K562 (cell line): ENCODE measurements around the gene NTRK1. TPM values are rescaled to one million over a fixed set of nuclear protein-coding genes. Genes with fewer than 3 reads are reported as not detected.

ENCODE experiments used
- ATAC-seq: fragments of 200-7000 bp; cut with Tn5 transposase; 3 replicates; pipeline ENCODE4 v1.9.1; 2020; ENCODE audit warnings: moderate library complexity
- BruUV-seq: library from RNA; stranded (reverse); fragments of 400-500 nt; replicated peaks from 2 replicates; lab custom pipeline; 2021; lab: Mats Ljungman, UMichigan
- CTCF ChIA-PET: fragments of 300-600 bp; formaldehyde crosslinking; extraction: SDS; loops from one replicate; lab custom pipeline; 2021; ENCODE audit warnings: low intra/inter-chr PET ratio; lab: Yijun Ruan, JAX
- POLR2A ChIA-PET: fragments of 300-600, 350-650 bp; sonication (Branson Sonifier 250); formaldehyde crosslinking; extraction: SDS; loops from one replicate; lab custom pipeline; 2021; ENCODE audit warnings: antibody characterized with exemption, inconsistent platforms; lab: Yijun Ruan, JAX
- DNase-seq, 4 experiments: peaks; one replicate each; pipeline versions ENCODE4 v3.0.0 to v3.0.0-alpha.2; 2011 to 2018; ENCODE audit warnings: low spot score in 3 of 4, mixed read lengths in 3 of 4; ENCODE audit errors: extremely low read depth in 1 of 4
- FAIRE-seq: peaks from 2 replicates; lab custom pipeline; 2011; peaks lifted over from hg19 to GRCh38; lab: Jason Lieb, UNC
- H2AFZ ChIP-seq: 2 replicates; pipeline ENCODE4 v1.6.0; 2011; ENCODE audit warnings: low read depth, low read length, control low read depth, inconsistent platforms
- H3K27ac ChIP-seq: fragments of 200-600 bp; 3 replicates; pipeline ENCODE4 v1.8.0; 2011; ENCODE audit warnings: low read depth, mild to moderate bottlenecking, control low read depth, inconsistent platforms, low read length, moderate library complexity, mixed read lengths; ENCODE audit errors: extremely low read depth
- H3K27me3 ChIP-seq, 2 experiments: fragments of 300-600 bp in 1 of 2; 2 replicates in 1 of 2; 3 replicates in 1 of 2; pipeline versions ENCODE4 v1.6.0 to v1.8.0; 2011; ENCODE audit warnings: inconsistent platforms in 2 of 2, low read length in 2 of 2, mild to moderate bottlenecking in 1 of 2, mixed read lengths in 1 of 2, moderate library complexity in 1 of 2; ENCODE audit not compliant: control insufficient read depth in 2 of 2, insufficient read depth in 2 of 2
- H3K36me3 ChIP-seq: fragments of 300-600 bp; 3 replicates; pipeline ENCODE4 v1.8.0; 2011; ENCODE audit warnings: mild to moderate bottlenecking, low read length, inconsistent platforms; ENCODE audit not compliant: control insufficient read depth, insufficient read depth
- H3K4me1 ChIP-seq, 2 experiments: fragments of 200-600 bp in 1 of 2; replicated peaks in 1 of 2; 2 replicates in 1 of 2; 3 replicates in 1 of 2; pipeline versions ENCODE4 v1.5.1 to v1.8.0; 2011; ENCODE audit warnings: inconsistent platforms in 2 of 2, low read length in 2 of 2, mild to moderate bottlenecking in 1 of 2, mixed read lengths in 1 of 2, moderate library complexity in 1 of 2; ENCODE audit not compliant: control insufficient read depth in 2 of 2, insufficient read depth in 2 of 2
- H3K4me2 ChIP-seq: 2 replicates; pipeline ENCODE4 v1.6.1; 2011; ENCODE audit warnings: low read length, control low read depth, inconsistent platforms, mixed read lengths; ENCODE audit not compliant: insufficient read depth
- H3K4me3 ChIP-seq: fragments of 200-600 bp; sonication (generic), shearing (Covaris generic); 2 replicates; pipeline ENCODE4 v1.5.1; 2016; ENCODE audit warnings: control low read depth, inconsistent platforms
- H3K79me2 ChIP-seq: fragments of 200-600 bp; 3 replicates; pipeline ENCODE4 v1.8.0; 2011; ENCODE audit warnings: low read length, inconsistent platforms; ENCODE audit not compliant: control insufficient read depth, insufficient read depth
- H3K9ac ChIP-seq, 2 experiments: 2 replicates each; pipeline versions ENCODE4 v1.6.0 to v1.6.1; 2011; ENCODE audit warnings: low read depth in 2 of 2, low read length in 2 of 2, control low read depth in 1 of 2, inconsistent platforms in 1 of 2, mild to moderate bottlenecking in 1 of 2, mixed read lengths in 1 of 2; ENCODE audit not compliant: insufficient read depth in 1 of 2
- H3K9me1 ChIP-seq: one replicate; pipeline ENCODE4 v1.6.0; 2011; ENCODE audit warnings: inconsistent platforms, mild to moderate bottlenecking, low read length, moderate library complexity; ENCODE audit not compliant: control insufficient read depth, insufficient read depth
- H3K9me3 ChIP-seq: replicated peaks from 2 replicates; pipeline ENCODE4 v1.5.1; 2011; ENCODE audit warnings: low read depth, low read length, inconsistent platforms; ENCODE audit not compliant: control insufficient read depth, insufficient read depth
- H4K20me1 ChIP-seq: replicated peaks from 2 replicates; pipeline ENCODE4 v1.6.1; 2011; ENCODE audit warnings: low read length, inconsistent platforms, mixed read lengths; ENCODE audit not compliant: control insufficient read depth, insufficient read depth
- CBX1 ChIP-seq: sonication (generic); IDR thresholded peaks from 2 replicates; pipeline ENCODE4 v1.6.1; 2016; ENCODE audit warnings: antibody characterized with exemption, low read depth, mild to moderate bottlenecking
- DMBX1 ChIP-seq: fragments of 250-450 bp; sonication (Bioruptor Pico); IDR thresholded peaks from 2 replicates; pipeline ENCODE4 v1.8.0; 2022; ENCODE audit warnings: inconsistent platforms, mild to moderate bottlenecking, moderate library complexity, borderline replicate concordance
- DNMT1 ChIP-seq: fragments of 450-650 bp; IDR thresholded peaks from 2 replicates; pipeline ENCODE4 v1.6.1; 2016; ENCODE audit warnings: antibody characterized with exemption, mild to moderate bottlenecking
- ELF1 ChIP-seq: fragments of 200-800 bp; sonication (Bioruptor generic); IDR thresholded peaks from 2 replicates; pipeline ENCODE4 v1.6.1; 2016; ENCODE audit warnings: missing genetic modification characterization, missing compliant biosample characterization
- GABPB2 ChIP-seq: fragments of 250-450 bp; sonication (Bioruptor Pico); conservative IDR thresholded peaks from 2 replicates; pipeline ENCODE4 v1.5.1; 2021; ENCODE audit warnings: mild to moderate bottlenecking
- HSF4 ChIP-seq: fragments of 250-450 bp; sonication (Bioruptor Pico); IDR thresholded peaks from 2 replicates; pipeline ENCODE4 v2.1.2; 2022; ENCODE audit warnings: mild to moderate bottlenecking, moderate library complexity, borderline replicate concordance
- IFI16 ChIP-seq: fragments of 250-450 bp; sonication (Bioruptor Pico); IDR thresholded peaks from 2 replicates; pipeline ENCODE4 v2.1.2; 2022; ENCODE audit warnings: mild to moderate bottlenecking, inconsistent platforms
- ILF3 ChIP-seq: fragments of 450-650 bp; IDR thresholded peaks from 2 replicates; pipeline ENCODE4 v1.6.1; 2018; ENCODE audit warnings: antibody characterized with exemption, mild to moderate bottlenecking, moderate library complexity, borderline replicate concordance
- KAT8 ChIP-seq: fragments of 450-650 bp; IDR thresholded peaks from 2 replicates; pipeline ENCODE4 v1.6.1; 2016; ENCODE audit warnings: low read depth, mild to moderate bottlenecking
- MLLT1 ChIP-seq, 2 experiments: fragments of 450-650 bp; IDR thresholded peaks; 2 replicates each; pipeline ENCODE4 v1.6.1; 2016
- NCOA1 ChIP-seq: fragments of 450-650 bp; IDR thresholded peaks from 2 replicates; pipeline ENCODE4 v1.6.1; 2016; ENCODE audit warnings: low read depth
- NFRKB ChIP-seq: fragments of 450-650 bp; IDR thresholded peaks from 2 replicates; pipeline ENCODE4 v1.6.1; 2016; ENCODE audit warnings: low read depth
- NRF1 ChIP-seq, 2 experiments: fragments of 450-650 bp; IDR thresholded peaks in 1 of 2; conservative IDR thresholded peaks in 1 of 2; 2 replicates each; pipeline ENCODE4 v1.6.1; 2014; ENCODE audit warnings: mild to moderate bottlenecking in 2 of 2
- OTX1 ChIP-seq: fragments of 450-650 bp; formaldehyde crosslinking; IDR thresholded peaks from 2 replicates; pipeline ENCODE4 v1.4.0; 2022; ENCODE audit warnings: mild to moderate bottlenecking
- RBM39 ChIP-seq: fragments of 200-400 bp; formaldehyde crosslinking; optimal IDR thresholded peaks from 2 replicates; pipeline ENCODE3; 2018; ENCODE audit warnings: low read depth, low read length
- SNAPC5 ChIP-seq: fragments of 250-450 bp; sonication (Bioruptor Pico); IDR thresholded peaks from 2 replicates; pipeline ENCODE4 v1.8.0; 2021; ENCODE audit warnings: moderate library complexity, mild to moderate bottlenecking, inconsistent platforms
- TFAM ChIP-seq: fragments of 250-450 bp; sonication (Bioruptor Pico); conservative IDR thresholded peaks from 2 replicates; pipeline ENCODE4 v1.5.0; 2021; ENCODE audit warnings: mild to moderate bottlenecking, moderate library complexity
- ZNF699 ChIP-seq: fragments of 250-450 bp; sonication (Bioruptor Pico); IDR thresholded peaks from 2 replicates; pipeline ENCODE4 v1.8.0; 2021; ENCODE audit warnings: mild to moderate bottlenecking, moderate library complexity; ENCODE audit not compliant: insufficient replicate concordance
- ZNF75A ChIP-seq: fragments of 450-650 bp; formaldehyde crosslinking; IDR thresholded peaks from 2 replicates; pipeline ENCODE4 v1.4.0; 2020; ENCODE audit warnings: mild to moderate bottlenecking
- ZSCAN32 ChIP-seq: fragments of 450-650 bp; formaldehyde crosslinking; IDR thresholded peaks from 2 replicates; pipeline ENCODE4 v1.4.0; 2020; ENCODE audit warnings: mild to moderate bottlenecking, moderate library complexity
- WGBS: fragments of 100-300 bp; shearing (Covaris generic); methylation state at CpG from one replicate; pipeline ENCODE4 v1.1.6; 2016; ENCODE audit warnings: low coverage, mixed read lengths; ENCODE audit not compliant: insufficient coverage; ENCODE audit errors: missing lambda C conversion rate; 5-methylcytosine and 5-hydroxymethylcytosine counted together
- in situ Hi-C: fragments of 300-500 bp; cut with MboI; formaldehyde crosslinking; loops from 4 replicates; pipeline ENCODE4 v1.15.0; 2018; ENCODE audit warnings: inconsistent platforms, mixed read lengths
- intact Hi-C: fragments of 100-400 bp; cut with micrococcal nuclease; formaldehyde crosslinking; loops from 2 replicates; pipeline ENCODE4 v1.14.2; 2022
- polyA plus RNA-seq, 8 experiments: library from polyadenylated mRNA; depleted of rRNA in 4 of 8; stranded (reverse) in 5 of 8; unstranded in 3 of 8; fragments of >200 nt; fragmentation: Nextera tagmentation in 2 of 8; fragmentation: Illumina TruSeq in 1 of 8; extraction: Ambion mirVana in 2 of 8; extraction: Trizol in 1 of 8; gene quantifications; 2 replicates each; pipeline versions ENCODE4 v1.2.1 to v1.2.3, GENCODE V29; 2011 to 2014; ENCODE audit warnings: inconsistent platforms in 1 of 8, missing spikeins in 1 of 8
- total RNA-seq, 7 experiments: library from RNA; depleted of rRNA in 6 of 7; stranded (reverse); fragments of >200 nt in 6 of 7; fragmentation: Illumina TruSeq in 2 of 7; extraction: Trizol in 2 of 7; gene quantifications; 2 replicates each; pipeline versions ENCODE4 v1.2.1 to v1.2.3, GENCODE V29; 2011 to 2021; ENCODE audit warnings: low replicate concordance in 1 of 7
- TF ChIP-seq, protein P1 (sequence below): sonication (generic); formaldehyde crosslinking; IDR thresholded peaks from 2 replicates; pipeline ENCODE4 v1.8.0; 2022; ENCODE audit warnings: mild to moderate bottlenecking, missing genetic modification reagents
- TF ChIP-seq, protein P2 (sequence below), 3 experiments: IDR thresholded peaks in 2 of 3; conservative IDR thresholded peaks in 1 of 3; 2 replicates each; pipeline ENCODE4 v1.5.1; 2011 to 2012; ENCODE audit warnings: low read length in 3 of 3, mild to moderate bottlenecking in 3 of 3, control low read depth in 2 of 3, improper control_type of control experiment in 1 of 3, inconsistent platforms in 1 of 3, low read depth in 1 of 3, mixed read lengths in 1 of 3, moderate library complexity in 1 of 3; ENCODE audit not compliant: insufficient read depth in 2 of 3

The NTRK1 gene
- total and polyA plus RNA-seq, 9 of the 15 experiments (the other 6 are each of a cell fraction or from before 2014, with no cell fraction given): 0.46 to 30.0 (median 7.9) TPM

DNA sequence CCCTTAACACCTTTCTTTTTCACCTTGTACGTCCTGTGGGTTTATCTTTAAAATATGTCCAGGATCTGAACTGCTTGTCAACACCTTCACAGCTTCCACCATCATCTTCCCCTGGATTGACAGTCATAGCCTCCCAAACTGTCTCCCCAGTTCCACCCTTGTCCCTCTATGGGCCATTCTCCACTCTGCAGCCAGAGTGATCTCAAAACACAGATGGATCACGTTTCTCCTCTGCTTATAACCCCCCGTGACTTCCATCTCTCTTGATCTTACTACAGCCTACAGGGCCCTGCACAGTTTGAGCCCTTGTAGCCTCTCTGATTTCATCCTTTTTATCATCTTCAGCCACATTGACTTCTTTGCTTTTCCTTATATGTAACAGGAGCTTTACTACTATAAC lies 6.0 kb upstream of the NTRK1 start:
- no peak overlapping the region for H3K9ac ChIP-seq
- ChIA-PET CTCF (no interaction called here), POLR2A (interaction anchor here (0.6 to 1.4 kb wide), 4 partner anchors 14 to 189 kb away, joined by 3 to 5 read pairs (median 4); no protein-coding TSS in a partner anchor)
- H3K4me3 ChIP-seq: no peak overlapping the region
- FAIRE-seq: peak; percentile 63
- no TSS peak for BruUV-seq
- peaks cover 35 to 50% of the 10 kb centered on the region in 2 experiments for H3K4me1 ChIP-seq
- WGBS: 12% methylated on average over 3 of the region's 3 CpGs
- intact Hi-C loops (no loop called here), in situ Hi-C loops (no loop called here)
- H3K9me1 ChIP-seq: no peaks in the 10 kb centered on the region
- H3K4me2 ChIP-seq: no peak overlapping the region
- DNase-seq: peak in 3 of 4 experiments; percentile 39 to 50 (median 40)
- no peaks in the 10 kb centered on the region for H3K36me3 ChIP-seq
- H4K20me1 ChIP-seq: no peaks in the 10 kb centered on the region
- H3K27me3 ChIP-seq: no peaks in the 10 kb centered on the region
- no peaks in the 10 kb centered on the region for H3K79me2 ChIP-seq
- H3K27ac ChIP-seq: no peak overlapping the region
- no peaks in the 10 kb centered on the region for H3K9me3 ChIP-seq
- H2AFZ ChIP-seq: no peak overlapping the region
- no peak for ATAC-seq
- TF ChIP-seq NFRKB (no peak), ZNF699 (CRISPR knock-in tag) (no peak), TFAM (CRISPR knock-in tag) (no peak), MLLT1 (IDR thresholded peaks at IDR 0.05) (peak in 1 of 2 experiments; percentile 34; a peak in 1 of 4 replicates), SNAPC5 (CRISPR knock-in tag) (no peak), RBM39 (no peak), ZNF75A (CRISPR knock-in tag) (no peak), NCOA1 (no peak), DMBX1 (CRISPR knock-in tag) (no peak), ZSCAN32 (CRISPR knock-in tag) (no peak), ELF1 (no peak), GABPB2 (no peak), NRF1 (conservative IDR thresholded peaks at IDR 0.05 in 1 of 2, IDR thresholded peaks at IDR 0.05 in 1 of 2) (no peak), HSF4 (CRISPR knock-in tag) (no peak), KAT8 (no peak), ILF3 (no peak), IFI16 (CRISPR knock-in tag) (no peak), OTX1 (no peak), DNMT1 (no peak), CBX1 (no peak)
- TF ChIP-seq, protein P1, sequence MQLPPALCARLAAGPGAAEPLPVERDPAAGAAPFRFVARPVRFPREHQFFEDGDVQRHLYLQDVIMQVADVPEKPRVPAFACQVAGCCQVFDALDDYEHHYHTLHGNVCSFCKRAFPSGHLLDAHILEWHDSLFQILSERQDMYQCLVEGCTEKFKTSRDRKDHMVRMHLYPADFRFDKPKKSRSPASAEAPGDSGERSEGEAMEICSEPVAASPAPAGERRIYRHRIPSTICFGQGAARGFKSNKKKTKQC (CRISPR knock-in tag): no peak
- TF ChIP-seq, protein P2, sequence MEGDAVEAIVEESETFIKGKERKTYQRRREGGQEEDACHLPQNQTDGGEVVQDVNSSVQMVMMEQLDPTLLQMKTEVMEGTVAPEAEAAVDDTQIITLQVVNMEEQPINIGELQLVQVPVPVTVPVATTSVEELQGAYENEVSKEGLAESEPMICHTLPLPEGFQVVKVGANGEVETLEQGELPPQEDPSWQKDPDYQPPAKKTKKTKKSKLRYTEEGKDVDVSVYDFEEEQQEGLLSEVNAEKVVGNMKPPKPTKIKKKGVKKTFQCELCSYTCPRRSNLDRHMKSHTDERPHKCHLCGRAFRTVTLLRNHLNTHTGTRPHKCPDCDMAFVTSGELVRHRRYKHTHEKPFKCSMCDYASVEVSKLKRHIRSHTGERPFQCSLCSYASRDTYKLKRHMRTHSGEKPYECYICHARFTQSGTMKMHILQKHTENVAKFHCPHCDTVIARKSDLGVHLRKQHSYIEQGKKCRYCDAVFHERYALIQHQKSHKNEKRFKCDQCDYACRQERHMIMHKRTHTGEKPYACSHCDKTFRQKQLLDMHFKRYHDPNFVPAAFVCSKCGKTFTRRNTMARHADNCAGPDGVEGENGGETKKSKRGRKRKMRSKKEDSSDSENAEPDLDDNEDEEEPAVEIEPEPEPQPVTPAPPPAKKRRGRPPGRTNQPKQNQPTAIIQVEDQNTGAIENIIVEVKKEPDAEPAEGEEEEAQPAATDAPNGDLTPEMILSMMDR (IDR thresholded peaks at IDR 0.05 in 2 of 3, conservative IDR thresholded peaks at IDR 0.05 in 1 of 3; ENCODE audit: insufficient read depth in 2 of 3, low read depth in 1 of 3, low read length in 3 of 3): peak; percentile 16 to 39 (median 21); a peak in 2 of 6 replicates
